ENCODE measurements around the gene MTMR3.

The MTMR3 gene

GRCh38 chr22:30027169-30027568, 144.2 kb downstream of the MTMR3 start:
- DNase-seq (ENCODE audit: low read depth in 2 of 2), result no peak

GRCh38 chr22:30027791-30028190, 144.8 kb downstream of the MTMR3 start:
- no peak for DNase-seq (ENCODE audit: low read depth in 2 of 2)

GRCh38 chr22:30028731-30029130, 145.8 kb downstream of the MTMR3 start:
- DNase-seq (ENCODE audit: low read depth in 2 of 2), result no peak

- DNase-seq (ENCODE audit: low read depth in 2 of 2), result no peak
These were observed 146.5 kb downstream of the MTMR3 start for GRCh38 chr22:30029512-30029911.

- DNase-seq (ENCODE audit: low read depth in 2 of 2), result no peak
These were observed 147.4 kb downstream of the MTMR3 start for GRCh38 chr22:30030329-30030728.

GRCh38 chr22:30031328-30031727, 148.4 kb downstream of the MTMR3 start:
- DNase-seq (ENCODE audit: low read depth in 2 of 2), result no peak

GRCh38 chr22:30031764-30032455, 148.9 kb downstream of the MTMR3 start:
- no peak for DNase-seq (ENCODE audit: low read depth in 2 of 2)

GRCh38 chr22:30033137-30033536, 150.2 kb downstream of the MTMR3 start:
- DNase-seq (ENCODE audit: low read depth in 2 of 2), result no peak

GRCh38 chr22:30033901-30034300, 150.9 kb downstream of the MTMR3 start:
- no peak for DNase-seq (ENCODE audit: low read depth in 2 of 2)

GRCh38 chr22:30036656-30037055, 153.7 kb downstream of the MTMR3 start:
- no peak for DNase-seq (ENCODE audit: low read depth in 2 of 2)

- no peak for DNase-seq (ENCODE audit: low read depth in 2 of 2)
These were observed 155.2 kb downstream of the MTMR3 start for GRCh38 chr22:30038219-30038618.

- DNase-seq (ENCODE audit: low read depth in 2 of 2), result no peak
These were observed 157.7 kb downstream of the MTMR3 start for GRCh38 chr22:30040499-30041260.

- DNase-seq (ENCODE audit: low read depth in 2 of 2), result no peak
These were observed 158.5 kb downstream of the MTMR3 start for GRCh38 chr22:30041475-30041874.

GRCh38 chr22:30041881-30042280, 158.9 kb downstream of the MTMR3 start:
- DNase-seq (ENCODE audit: low read depth in 2 of 2), result no peak

GRCh38 chr22:30043161-30043560, 160.2 kb downstream of the MTMR3 start:
- DNase-seq (ENCODE audit: low read depth in 2 of 2), result no peak

GRCh38 chr22:30044369-30044768, 161.4 kb downstream of the MTMR3 start:
- DNase-seq (ENCODE audit: low read depth in 2 of 2), result no peak

GRCh38 chr22:30044881-30045493, 162.0 kb downstream of the MTMR3 start:
- DNase-seq (ENCODE audit: low read depth in 2 of 2), result no peak

GRCh38 chr22:30045494-30045887, 162.5 kb downstream of the MTMR3 start:
- DNase-seq (ENCODE audit: low read depth in 2 of 2), result no peak

- DNase-seq (ENCODE audit: low read depth in 2 of 2), result no peak
These were observed 163.1 kb downstream of the MTMR3 start for GRCh38 chr22:30045901-30046715.

- no peak for DNase-seq (ENCODE audit: low read depth in 2 of 2)
These were observed 163.9 kb downstream of the MTMR3 start for GRCh38 chr22:30046716-30047363.

GRCh38 chr22:30047364-30047738, 164.4 kb downstream of the MTMR3 start:
- no peak for DNase-seq (ENCODE audit: low read depth in 2 of 2)

GRCh38 chr22:30048681-30049080, 165.7 kb downstream of the MTMR3 start:
- no peak for DNase-seq (ENCODE audit: low read depth in 2 of 2)

Data from stimulated activated CD8-positive, alpha-beta memory T cell treated with anti-CD3 and anti-CD28 coated beads, Interleukin-7, amount 100 ng/mL, for 1 hour (primary cell).